GM12878 (cell line): ENCODE measurements around the gene RGS5. TPM values are rescaled to one million over a fixed set of nuclear protein-coding genes. Genes with fewer than 3 reads are reported as not detected.

Experiments used
- ATAC-seq: fragments of 200-7000 bp; cut with Tn5 transposase; 3 replicates; pipeline ENCODE4 v1.9.1; 2020; ENCODE audit warnings: mild to moderate bottlenecking, moderate library complexity
- BruUV-seq: library from RNA; stranded (reverse); fragments of 400-500 nt; replicated peaks from 2 replicates; lab custom pipeline; 2021; lab: Mats Ljungman, UMichigan
- CTCF ChIA-PET: fragments of 300-600 bp; sonication (Branson Sonifier 250); formaldehyde crosslinking; extraction: SDS; loops from one replicate; lab custom pipeline; 2021; ENCODE audit warnings: inconsistent platforms; lab: Yijun Ruan, JAX
- POLR2A ChIA-PET: fragments of 350-600 bp; formaldehyde crosslinking; extraction: SDS; loops from one replicate; lab custom pipeline; 2021; ENCODE audit warnings: inconsistent platforms; lab: Charles Lee
- RAD21 ChIA-PET: fragments of 300-600 bp; sonication (Branson Sonifier 250); formaldehyde crosslinking; loops from one replicate; lab custom pipeline; 2023; ENCODE audit warnings: antibody characterized with exemption; ENCODE audit not compliant: unreplicated experiment; lab: Charles Lee
- SMC1A ChIA-PET: fragments of 300-600 bp; sonication (Branson Sonifier 250); formaldehyde crosslinking; loops from one replicate; lab custom pipeline; 2023; ENCODE audit not compliant: unreplicated experiment, uncharacterized antibody; lab: Charles Lee
- DNase-seq: peaks from one replicate; pipeline ENCODE4 v3.0.0-alpha.2; 2011; ENCODE audit warnings: low read depth, low spot score
- FAIRE-seq: peaks from 3 replicates; lab custom pipeline; 2011; peaks lifted over from hg19 to GRCh38; lab: Jason Lieb, UNC
- H2AFZ ChIP-seq: 2 replicates; pipeline ENCODE4 v1.6.0; 2011; ENCODE audit warnings: low read depth, low read length, control low read depth; ENCODE audit not compliant: control insufficient read depth
- H3K27ac ChIP-seq: 2 replicates; pipeline ENCODE4 v1.5.1; 2011; ENCODE audit warnings: control low read depth; ENCODE audit not compliant: control insufficient read depth, insufficient read depth
- H3K27me3 ChIP-seq, 2 experiments: replicated peaks in 1 of 2; 2 replicates each; pipeline versions ENCODE4 v1.6.0 to v1.6.1; 2011; ENCODE audit warnings: low read length in 1 of 2; ENCODE audit not compliant: control insufficient read depth in 2 of 2, insufficient read depth in 2 of 2
- H3K36me3 ChIP-seq, 2 experiments: 2 replicates each; pipeline ENCODE4 v1.5.1; 2011; ENCODE audit warnings: low read length in 1 of 2; ENCODE audit not compliant: control insufficient read depth in 2 of 2, insufficient read depth in 2 of 2
- H3K4me1 ChIP-seq: 2 replicates; pipeline ENCODE4 v1.6.1; 2011; ENCODE audit warnings: mild to moderate bottlenecking, low read length, moderate library complexity, mixed read lengths; ENCODE audit not compliant: control insufficient read depth, insufficient read depth
- H3K4me2 ChIP-seq: 2 replicates; pipeline ENCODE4 v1.6.0; 2011; ENCODE audit warnings: control low read depth; ENCODE audit not compliant: control insufficient read depth, insufficient read depth
- H3K4me3 ChIP-seq: fragments of 200-600 bp; sonication (generic); 2 replicates; pipeline ENCODE4 v1.5.1; 2016
- H3K79me2 ChIP-seq: 2 replicates; pipeline ENCODE4 v1.6.0; 2011; ENCODE audit warnings: low read length; ENCODE audit not compliant: control insufficient read depth, insufficient read depth
- H3K9ac ChIP-seq: 2 replicates; pipeline ENCODE4 v1.8.0; 2011; ENCODE audit warnings: low read length, control low read depth, mixed read lengths; ENCODE audit not compliant: control insufficient read depth, insufficient read depth
- H3K9me3 ChIP-seq: replicated peaks from 3 replicates; pipeline ENCODE4 v1.5.1; 2011; ENCODE audit warnings: mild to moderate bottlenecking, low read length; ENCODE audit not compliant: control insufficient read depth, insufficient read depth
- H4K20me1 ChIP-seq: 2 replicates; pipeline ENCODE4 v1.6.0; 2011; ENCODE audit not compliant: control insufficient read depth, insufficient read depth
- EP300 ChIP-seq, 2 experiments: fragments of 150-350 bp in 1 of 2; IDR thresholded peaks; 2 replicates each; pipeline ENCODE4 v1.6.1; 2011 to 2012; ENCODE audit warnings: low read depth in 2 of 2, low read length in 2 of 2, borderline replicate concordance in 1 of 2, improper control_type of control experiment in 1 of 2, inconsistent platforms in 1 of 2; ENCODE audit not compliant: control insufficient read depth in 1 of 2
- FOXM1 ChIP-seq: IDR thresholded peaks from 2 replicates; pipeline ENCODE4 v1.6.1; 2012; ENCODE audit warnings: low read depth, mild to moderate bottlenecking, inconsistent platforms, low read length, moderate library complexity
- HDGF ChIP-seq: fragments of 450-650 bp; IDR thresholded peaks from 2 replicates; pipeline ENCODE4 v1.6.1; 2016; ENCODE audit warnings: antibody characterized with exemption
- IKZF1 ChIP-seq: fragments of 450-650 bp; conservative IDR thresholded peaks from 2 replicates; pipeline ENCODE4 v1.6.1; 2017; ENCODE audit warnings: antibody characterized with exemption, mild to moderate bottlenecking
- IKZF2 ChIP-seq, 2 experiments: fragments of 450-650 bp; IDR thresholded peaks; 2 replicates each; pipeline ENCODE4 v1.6.1; 2017; ENCODE audit warnings: mild to moderate bottlenecking in 2 of 2, moderate library complexity in 2 of 2
- NFIC ChIP-seq: IDR thresholded peaks from 2 replicates; pipeline ENCODE4 v1.6.1; 2012; ENCODE audit warnings: low read depth, mild to moderate bottlenecking, inconsistent platforms, low read length, moderate library complexity
- NR2C2 ChIP-seq: IDR thresholded peaks from 2 replicates; pipeline ENCODE4 v1.6.1; 2011; ENCODE audit warnings: borderline replicate concordance, low read depth; ENCODE audit not compliant: control insufficient read depth, insufficient read length
- RCOR1 ChIP-seq: conservative IDR thresholded peaks from 2 replicates; pipeline ENCODE4 v1.6.1; 2012; ENCODE audit warnings: low read depth, low read length, improper control_type of control experiment
- ZBTB33 ChIP-seq: fragments of 450-650 bp; IDR thresholded peaks from 2 replicates; pipeline ENCODE4 v1.6.1; 2017; ENCODE audit warnings: mild to moderate bottlenecking
- ZNF207 ChIP-seq: fragments of 450-650 bp; IDR thresholded peaks from 2 replicates; pipeline ENCODE4 v1.6.1; 2014; ENCODE audit warnings: antibody characterized with exemption, mild to moderate bottlenecking, borderline replicate concordance
- ZNF592 ChIP-seq: fragments of 450-650 bp; IDR thresholded peaks from 2 replicates; pipeline ENCODE4 v1.6.1; 2017; ENCODE audit warnings: mild to moderate bottlenecking, moderate library complexity
- WGBS: methylation state at CpG from one replicate; pipeline ENCODE4 v1.1.6; 2016; ENCODE audit warnings: low lambda C conversion rate; ENCODE audit not compliant: insufficient replicate concordance, insufficient coverage; ENCODE audit errors: missing lambda C conversion rate; 5-methylcytosine and 5-hydroxymethylcytosine counted together
- in situ Hi-C: fragments of 300-500 bp; cut with MboI; formaldehyde crosslinking; loops from 9 replicates; pipeline ENCODE4 v1.14.3; 2018; ENCODE audit warnings: mixed read lengths
- intact Hi-C: fragments of 100-400 bp; cut with micrococcal nuclease; formaldehyde crosslinking; loops from one replicate; pipeline ENCODE4 v1.14.2; 2022; ENCODE audit not compliant: unreplicated experiment
- polyA plus RNA-seq, 11 experiments: library from polyadenylated mRNA; depleted of rRNA in 4 of 11; unstranded in 6 of 11; stranded (reverse) in 5 of 11; fragments of >200 nt; fragmentation: Nextera tagmentation in 4 of 11; fragmentation: Illumina TruSeq in 1 of 11; extraction: Ambion mirVana in 4 of 11; extraction: Trizol in 1 of 11; gene quantifications; 1 replicate in 1 of 11; 2 replicates in 10 of 11; pipeline versions ENCODE4 v1.2.1 to v1.2.3, GENCODE V29; 2011 to 2016; ENCODE audit warnings: inconsistent platforms in 2 of 11, missing spikeins in 2 of 11, low read depth in 1 of 11
- total RNA-seq, 4 experiments: library from RNA; depleted of rRNA in 3 of 4; stranded (reverse); fragments of >200 nt in 3 of 4; fragmentation: Illumina TruSeq in 1 of 4; extraction: Trizol in 1 of 4; gene quantifications; 2 replicates each; pipeline versions ENCODE4 v1.2.1 to v1.2.3, GENCODE V29; 2013 to 2021

Gene RGS5
- total and polyA plus RNA-seq, 10 of the 15 experiments (the other 5 are each of a cell fraction or from before 2014, with no cell fraction given): 0.63 to 7.4 (median 2.8) TPM

- no peak overlapping the region for H2AFZ ChIP-seq
- no peaks in the 10 kb centered on the region for H3K79me2 ChIP-seq
- ChIA-PET CTCF (interaction anchor here (3.1 kb wide), 1 partner anchor 13 kb away, joined by 15 read pairs; no protein-coding TSS in a partner anchor), POLR2A (no interaction called here), SMC1A (interaction anchor here (1.2 kb wide), 1 partner anchor 10 kb away, joined by 3 read pairs; no protein-coding TSS in a partner anchor), RAD21 (no interaction called here)
- FAIRE-seq (no peak), ATAC-seq (no peak), DNase-seq (no peak)
- no peak overlapping the region for H3K4me3 ChIP-seq
- no peaks in the 10 kb centered on the region; the same call in 1 of the 2 replicates for H4K20me1 ChIP-seq
- no peaks in the 10 kb centered on the region for H3K36me3 ChIP-seq
- no peak overlapping the region for H3K4me2 ChIP-seq
- intact Hi-C loops: no loop called here
- H3K9ac ChIP-seq: no peak overlapping the region
- no peak overlapping the region for H3K27ac ChIP-seq
- no peaks in the 10 kb centered on the region for H3K4me1 ChIP-seq
- WGBS: 70% methylated on average over 6 of the region's 6 CpGs
- H3K27me3 ChIP-seq: no peaks in the 10 kb centered on the region
- in situ Hi-C loops: no loop called here
- no peaks in the 10 kb centered on the region for H3K9me3 ChIP-seq
- TF ChIP-seq NFIC: no peak
- no peak for TF ChIP-seq RCOR1
- no peak for TF ChIP-seq EP300 (IDR thresholded peaks at IDR 0.05; ENCODE audit: borderline replicate concordance in 1 of 2, control insufficient read depth in 1 of 2, low read depth in 2 of 2, low read length in 2 of 2)
- TF ChIP-seq IKZF1: no peak
- no peak for TF ChIP-seq HDGF
- TF ChIP-seq FOXM1: no peak
- TF ChIP-seq ZNF207: no peak
- TF ChIP-seq ZBTB33: no peak
- TF ChIP-seq NR2C2: no peak
- no peak for TF ChIP-seq ZNF592
- TF ChIP-seq IKZF2 (IDR thresholded peaks at IDR 0.05): no peak
- no TSS peak for BruUV-seq
These were observed 14.9 kb downstream of the RGS5 start for GRCh38 chr1:163187849-163188248.
